CD4-positive, alpha-beta T cell treated with Interleukin-6 for 4 hours (primary cell): ENCODE measurements around the gene HHIPL2.
"Not testable (repeated sequence)": the region's sequence is repeated elsewhere in the genome, so short reads cannot be mapped to it uniquely, and the experiment has no call there.

Experiments
- DNase-seq: peaks from one replicate; pipeline ENCODE4 v3.0.0-alpha.2; 2020; ENCODE audit warnings: mixed read lengths

HHIPL2 gene

GRCh38 chr1:222539951-222540597, 7.8 kb downstream of the HHIPL2 start:
- no peak for DNase-seq

- DNase-seq, result no peak
Measured at GRCh38 chr1:222535455-222535854, 12.4 kb downstream of the HHIPL2 start.

GRCh38 chr1:222530852-222531251, 17.1 kb downstream of the HHIPL2 start:
- no peak for DNase-seq

GRCh38 chr1:222529916-222530315, 18.0 kb downstream of the HHIPL2 start:
- DNase-seq, result no peak

- DNase-seq, result no peak
Measured at GRCh38 chr1:222529181-222529580, 18.7 kb downstream of the HHIPL2 start.

GRCh38 chr1:222525951-222526350, 22.0 kb downstream of the HHIPL2 start:
- no peak for DNase-seq

- no peak for DNase-seq
Measured at GRCh38 chr1:222523852-222524251, 24.1 kb downstream of the HHIPL2 start.

GRCh38 chr1:222522105-222522915, 25.6 kb downstream of the HHIPL2 start:
- DNase-seq, result no peak

GRCh38 chr1:222521299-222522104, 26.4 kb downstream of the HHIPL2 start:
- DNase-seq, result no peak

- not testable (repeated sequence) for DNase-seq
Measured at GRCh38 chr1:222489496-222489895, 58.4 kb downstream of the HHIPL2 start.

- not testable (repeated sequence) for DNase-seq
Measured at GRCh38 chr1:222487774-222488173, 60.1 kb downstream of the HHIPL2 start.

- DNase-seq, result not testable (repeated sequence)
Measured at GRCh38 chr1:222484005-222484404, 63.9 kb downstream of the HHIPL2 start.

- not testable (repeated sequence) for DNase-seq
Measured at GRCh38 chr1:222479567-222479966, 68.3 kb downstream of the HHIPL2 start.

- not testable (repeated sequence) for DNase-seq
Measured at GRCh38 chr1:222476436-222476835, 71.5 kb downstream of the HHIPL2 start.

GRCh38 chr1:222473717-222474116, 74.2 kb downstream of the HHIPL2 start:
- not testable (repeated sequence) for DNase-seq

- not testable (repeated sequence) for DNase-seq
Measured at GRCh38 chr1:222472776-222473540, 74.9 kb downstream of the HHIPL2 start.
